Measurements from ENCODE around the gene ESCO1.
"Not testable (repeated sequence)": the region's sequence is repeated elsewhere in the genome, so short reads cannot be mapped to it uniquely, and the experiment has no call there.

Gene ESCO1

GRCh38 chr18:21592361-21592760 is 8.1 kb downstream of the ESCO1 start:
- not testable (repeated sequence) for DNase-seq

GRCh38 chr18:21584391-21584790 is 16.1 kb downstream of the ESCO1 start:
- no peak for DNase-seq

GRCh38 chr18:21575656-21576055 is 24.8 kb downstream of the ESCO1 start:
- no peak for DNase-seq

GRCh38 chr18:21571772-21572171 is 28.7 kb downstream of the ESCO1 start:
- no peak for DNase-seq

- no peak for DNase-seq
These were observed 41.3 kb downstream of the ESCO1 start for GRCh38 chr18:21559195-21559594.

- no peak for DNase-seq
These were observed 42.8 kb downstream of the ESCO1 start for GRCh38 chr18:21557607-21558253.

DNA sequence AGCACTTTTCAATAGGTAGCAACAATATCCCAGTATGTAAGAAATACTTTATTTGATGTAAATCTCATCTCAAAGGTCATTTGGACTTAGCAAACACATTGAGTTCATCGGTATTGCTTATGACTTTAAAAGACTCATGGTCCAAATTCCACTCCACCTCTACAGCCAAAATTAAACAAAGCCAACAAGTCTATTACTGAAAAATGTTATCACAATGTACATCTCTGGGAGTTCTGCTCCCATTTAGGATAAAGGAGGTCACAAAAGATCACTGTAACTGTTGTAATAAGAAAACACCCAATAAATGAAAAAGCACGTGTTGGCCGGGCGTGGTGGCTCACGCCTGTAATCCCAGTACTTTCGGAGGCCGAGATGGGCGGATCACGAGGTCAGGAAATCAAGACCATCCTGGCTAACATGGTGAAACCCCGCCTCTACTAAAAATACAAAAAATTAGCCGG is 50.0 kb downstream of the ESCO1 start:
- no peak for DNase-seq

GRCh38 chr18:21548647-21549046 is 51.9 kb downstream of the ESCO1 start:
- DNase-seq: no peak

DNA sequence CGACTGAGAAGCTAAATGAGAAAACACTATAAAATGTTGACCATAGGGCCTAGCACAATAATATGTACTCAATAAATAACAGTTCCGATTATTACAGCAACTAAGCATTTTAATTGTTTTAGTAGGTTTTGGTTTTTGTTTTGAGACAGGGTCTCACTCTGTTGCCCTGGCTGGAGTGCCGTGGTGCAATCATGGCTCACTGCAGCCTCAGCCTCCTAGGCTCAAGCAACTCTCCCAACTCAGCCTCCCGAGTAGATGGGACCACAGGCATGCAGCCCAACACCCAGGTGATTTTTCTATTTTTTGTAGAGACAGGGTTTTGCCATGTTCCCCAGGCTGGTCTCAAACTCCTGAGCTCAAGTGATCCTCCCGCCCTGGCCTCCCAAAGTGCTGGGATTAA is 54.1 kb downstream of the ESCO1 start:
- DNase-seq: no peak

DNA sequence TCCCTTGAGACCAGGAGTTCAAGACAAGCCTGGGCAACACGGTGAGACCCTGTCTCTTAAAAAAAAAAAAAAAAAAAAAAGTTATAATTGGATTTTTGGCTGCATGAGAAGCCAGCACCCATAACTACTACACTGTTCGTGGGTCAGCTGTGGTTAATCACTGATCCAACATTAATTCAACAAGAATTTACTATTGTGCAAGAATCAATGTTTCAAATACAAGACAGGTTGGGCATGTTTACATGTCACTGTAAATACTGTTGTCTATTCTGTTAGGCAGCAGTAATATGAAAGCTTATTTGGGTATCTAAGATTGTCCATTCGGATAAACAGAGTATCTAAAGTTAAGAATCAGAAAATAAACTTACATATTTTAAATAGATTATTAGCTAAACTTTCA is 62.3 kb downstream of the ESCO1 start:
- DNase-seq: no peak

- no peak for DNase-seq
These were observed 66.2 kb downstream of the ESCO1 start for GRCh38 chr18:21534327-21534726.

DNA sequence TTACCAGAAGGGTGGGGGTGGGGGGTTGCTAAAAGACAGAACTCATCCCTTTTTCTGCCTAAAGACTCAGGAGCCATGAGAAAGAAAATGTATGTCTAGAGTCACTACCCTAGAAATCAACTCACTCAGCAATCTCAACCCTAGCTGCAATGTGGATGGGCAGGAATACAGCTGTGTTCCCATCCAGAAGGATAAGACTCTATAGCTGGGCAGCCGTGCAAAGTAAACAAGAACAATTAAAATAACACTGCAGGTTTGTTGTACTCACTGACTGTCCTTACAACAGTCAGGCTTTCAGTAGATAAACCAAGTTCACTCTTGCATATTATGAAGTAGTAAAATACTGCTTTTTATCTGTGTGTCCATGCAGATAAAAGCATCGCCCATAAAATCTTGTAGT is 74.0 kb downstream of the ESCO1 start:
- no peak for DNase-seq

- no peak for DNase-seq
These were observed 74.6 kb downstream of the ESCO1 start for GRCh38 chr18:21525916-21526315.

- no peak for DNase-seq
These were observed 78.0 kb downstream of the ESCO1 start for GRCh38 chr18:21522530-21522929.

GRCh38 chr18:21513741-21514140 is 86.8 kb downstream of the ESCO1 start:
- DNase-seq: no peak

GRCh38 chr18:21513292-21513691 is 87.2 kb downstream of the ESCO1 start:
- DNase-seq: no peak

- DNase-seq: no peak
These were observed 91.4 kb downstream of the ESCO1 start for GRCh38 chr18:21509062-21509461.

- DNase-seq: no peak
These were observed 92.4 kb downstream of the ESCO1 start for GRCh38 chr18:21507913-21508701.

DNA sequence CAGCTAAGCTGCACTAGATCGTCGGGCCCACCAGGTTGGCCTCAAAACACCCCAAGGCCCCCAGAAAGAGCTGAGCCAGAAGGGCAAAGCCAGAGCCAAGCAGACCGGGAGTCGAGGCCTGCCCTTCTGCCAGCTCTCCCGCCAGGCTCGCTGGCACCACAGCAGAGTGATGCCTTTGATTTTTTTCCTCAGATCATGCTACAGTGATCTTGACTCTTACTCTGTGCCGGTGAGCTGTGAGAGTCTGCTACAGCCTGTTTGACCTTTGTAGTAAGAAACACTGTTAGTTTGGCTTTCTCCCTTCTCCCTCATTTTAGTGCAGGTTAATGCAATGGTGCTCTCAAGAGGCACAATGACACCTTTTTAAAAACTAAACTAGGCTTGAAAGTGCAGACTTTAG is 97.8 kb downstream of the ESCO1 start:
- no peak for DNase-seq

- DNase-seq: no peak
These were observed 100.5 kb downstream of the ESCO1 start for GRCh38 chr18:21499997-21500396.

DNA sequence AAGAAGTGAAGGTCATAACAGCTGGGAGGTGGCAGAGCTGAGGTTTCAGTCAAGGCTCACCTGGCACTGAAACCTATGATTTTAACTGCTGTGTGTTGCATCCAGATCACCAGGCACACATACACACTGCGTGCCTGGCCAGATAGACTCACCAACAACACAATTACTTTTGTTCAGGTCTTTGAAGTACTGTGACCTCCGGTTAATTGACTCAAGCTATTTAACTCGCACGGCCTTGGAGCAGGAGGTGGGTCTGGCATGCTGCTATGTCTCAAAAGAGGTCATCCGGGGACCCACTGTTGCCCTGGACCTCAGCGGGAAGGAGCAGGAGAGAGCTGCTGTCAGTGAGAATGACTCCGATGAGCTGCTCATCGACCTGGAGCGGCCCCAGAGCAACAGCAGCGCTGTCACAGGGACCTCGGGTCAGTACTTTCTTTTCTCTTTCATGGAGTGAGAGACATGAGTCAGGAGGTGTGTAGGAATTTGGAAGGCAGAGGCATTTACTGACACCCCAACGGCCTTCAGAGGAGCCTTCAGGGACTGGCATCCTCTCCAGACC is 104.1 kb downstream of the ESCO1 start:
- DNase-seq: no peak

DNA sequence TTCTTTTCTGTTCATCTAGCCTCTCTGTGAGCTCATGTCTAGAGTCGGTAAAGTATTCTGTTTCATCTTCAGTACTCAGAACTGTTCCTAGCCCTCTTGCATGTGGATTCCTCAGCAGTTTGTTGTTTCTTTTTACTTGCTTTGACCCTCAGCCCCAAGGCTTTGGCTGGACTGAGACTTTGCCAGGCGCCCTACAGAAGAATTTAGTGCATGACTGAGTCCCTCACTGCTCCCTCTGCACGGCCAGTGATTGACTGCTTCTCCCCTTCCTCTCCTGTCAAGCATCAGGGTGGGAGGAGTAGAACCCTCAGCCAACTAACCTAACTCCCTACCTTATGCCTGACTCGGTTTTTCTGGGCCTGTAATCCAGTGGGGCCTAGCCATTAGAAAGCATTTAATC is 109.8 kb downstream of the ESCO1 start:
- no peak for DNase-seq

GRCh38 chr18:21489919-21490495 is 110.5 kb downstream of the ESCO1 start:
- no peak for DNase-seq
